ENCODE data around the gene ZSWIM1. TPM values are rescaled to one million over a fixed set of nuclear protein-coding genes. Genes with fewer than 3 reads are reported as not detected.
A peak's percentile ranks its signal among the peaks of the same experiment; 100 is the strongest.

ZSWIM1 gene
- total and polyA plus RNA-seq, 2 of the 13 experiments (the other 11 are each of a cell fraction or from before 2014, with no cell fraction given): 9.5 to 11.7 TPM

GRCh38 chr20:45890985-45891983 lies 10.3 kb downstream of the ZSWIM1 start, which contains the start of the genes CTSA and NEURL2 (continued):
- TF ChIP-seq ZNF646 (CRISPR knock-in tag; IDR thresholded peaks at IDR 0.05) (peak; percentile 68; the same call in 1 of the 2 replicates), TEF (CRISPR knock-in tag; IDR thresholded peaks at IDR 0.05) (peak; percentile 88; the same call in 1 of the 2 replicates), KDM1A (CRISPR knock-in tag; IDR thresholded peaks at IDR 0.05) (peak; percentile 87; the same call in 1 of the 2 replicates), SNAPC4 (CRISPR knock-in tag; IDR thresholded peaks at IDR 0.05) (peak; percentile 96), ZNF674 (CRISPR knock-in tag; IDR thresholded peaks at IDR 0.05; ENCODE audit: low read depth) (peak; percentile 54; the same call in 1 of the 2 replicates), ZBTB20 (CRISPR knock-in tag; IDR thresholded peaks at IDR 0.05; ENCODE audit: borderline replicate concordance, low read depth) (peak; percentile 98), NKX3-1 (CRISPR knock-in tag; IDR thresholded peaks at IDR 0.05) (peak; percentile 98), ZNF18 (CRISPR knock-in tag; IDR thresholded peaks at IDR 0.05; ENCODE audit: insufficient replicate concordance) (peak; percentile 95), MED1 (CRISPR knock-in tag; IDR thresholded peaks at IDR 0.05) (peak; percentile 98), HDAC2 (CRISPR knock-in tag; IDR thresholded peaks at IDR 0.05) (peak; percentile 100), E2F1 (CRISPR knock-in tag; IDR thresholded peaks at IDR 0.05) (peak; percentile 98), HOXA3 (CRISPR knock-in tag; IDR thresholded peaks at IDR 0.05) (peak; percentile 98)
